Left renal pelvis (tissue), 4 donors: ENCODE results near the gene ST6GALNAC6. TPM values are rescaled to one million over a fixed set of nuclear protein-coding genes. Genes with fewer than 3 reads are reported as not detected.
"Not testable (repeated sequence)": the region's sequence is repeated elsewhere in the genome, so short reads cannot be mapped to it uniquely, and the experiment has no call there.

Experiments used
- DNase-seq, 4 donors: peaks; one replicate each; pipeline ENCODE4 v3.0.0-alpha.2; 2013; ENCODE audit warnings: low read depth in 4 of 4, low spot score in 3 of 4
- polyA plus RNA-seq, 4 donors: library from polyadenylated mRNA; unstranded; fragments of 120-200 nt; gene quantifications; one replicate each; pipeline ENCODE4 v1.2.1, GENCODE V29; 2013; ENCODE audit not compliant: insufficient read length in 4 of 4

Gene ST6GALNAC6
- polyA plus RNA-seq, 4 donors, result 38.6 to 46.5 (median 43.3) TPM

- DNase-seq, result no peak
These were observed 41.3 kb downstream of the ST6GALNAC6 start for GRCh38 chr9:127858041-127858512.

GRCh38 chr9:127857278-127857677 lies 42.1 kb downstream of the ST6GALNAC6 start:
- DNase-seq, result no peak

- DNase-seq, result no peak
These were observed 42.7 kb downstream of the ST6GALNAC6 start for GRCh38 chr9:127856729-127857116.

- DNase-seq, result no peak
These were observed 43.2 kb downstream of the ST6GALNAC6 start for GRCh38 chr9:127856094-127856728.

GRCh38 chr9:127855522-127855921 lies 43.9 kb downstream of the ST6GALNAC6 start:
- DNase-seq, result no peak

GRCh38 chr9:127854960-127855359 lies 44.4 kb downstream of the ST6GALNAC6 start:
- DNase-seq, result no peak

- no peak for DNase-seq
These were observed 45.1 kb downstream of the ST6GALNAC6 start, which contains the start of gene ENG for GRCh38 chr9:127854184-127854806. ENG (minus strand) TSS chr9:127854658; CDS start chr9:127854355, 303 bp downstream.

GRCh38 chr9:127853312-127854183 lies 45.9 kb downstream of the ST6GALNAC6 start:
- DNase-seq, result no peak

GRCh38 chr9:127852829-127853228 lies 46.6 kb downstream of the ST6GALNAC6 start:
- DNase-seq, result no peak

- no peak for DNase-seq
These were observed 49.0 kb downstream of the ST6GALNAC6 start for GRCh38 chr9:127850286-127850830.

GRCh38 chr9:127848756-127849504 lies 50.5 kb downstream of the ST6GALNAC6 start:
- no peak for DNase-seq

- DNase-seq, result no peak
These were observed 51.3 kb downstream of the ST6GALNAC6 start for GRCh38 chr9:127847833-127848755.

GRCh38 chr9:127847178-127847510 lies 52.3 kb downstream of the ST6GALNAC6 start:
- no peak for DNase-seq

GRCh38 chr9:127846443-127847177 lies 52.8 kb downstream of the ST6GALNAC6 start:
- no peak for DNase-seq

- not testable (repeated sequence) for DNase-seq
These were observed 53.8 kb downstream of the ST6GALNAC6 start for GRCh38 chr9:127845619-127846018.

- no peak for DNase-seq
These were observed 54.5 kb downstream of the ST6GALNAC6 start for GRCh38 chr9:127844821-127845359.

GRCh38 chr9:127841087-127841835 lies 58.1 kb downstream of the ST6GALNAC6 start:
- DNase-seq, result no peak
